ENCODE measurements around the gene SCGN.

SCGN gene

GRCh38 chr6:25628471-25629197 is 23.4 kb upstream of the SCGN start:
- in situ Hi-C loops (cut with MboI; ENCODE audit: low sequenced_read_pairs) = no loop called here
- no peaks in the 10 kb centered on the region for H3K9me3 ChIP-seq
- H3K4me1 ChIP-seq = no peaks in the 10 kb centered on the region
- no peak overlapping the region for H3K4me3 ChIP-seq
- no peaks in the 10 kb centered on the region for H3K36me3 ChIP-seq (replicated peaks)
- DNase-seq (ENCODE audit: low spot score in 2 of 2) = no peak
- H3K27me3 ChIP-seq (ENCODE audit: low read depth) = no peaks in the 10 kb centered on the region

- in situ Hi-C loops (cut with MboI; ENCODE audit: low sequenced_read_pairs) = no loop called here
- H3K4me3 ChIP-seq = no peak overlapping the region
- H3K9me3 ChIP-seq = no peaks in the 10 kb centered on the region
- peak in 1 of 2 experiments; percentile 14 for DNase-seq (ENCODE audit: low spot score in 2 of 2)
- no peaks in the 10 kb centered on the region for H3K4me1 ChIP-seq
- H3K36me3 ChIP-seq (replicated peaks) = no peaks in the 10 kb centered on the region
- no peaks in the 10 kb centered on the region for H3K27me3 ChIP-seq (ENCODE audit: low read depth)
These were observed 22.8 kb upstream of the SCGN start for GRCh38 chr6:25629198-25629576.

GRCh38 chr6:25630508-25631278 is 21.3 kb upstream of the SCGN start:
- Histone ChIP-seq H3K27me3 (ENCODE audit: low read depth) (no peaks in the 10 kb centered on the region), H3K4me1 (peaks cover 6% of the 10 kb centered on the region), H3K4me3 (no peak overlapping the region), H3K36me3 (replicated peaks) (no peaks in the 10 kb centered on the region), H3K9me3 (no peaks in the 10 kb centered on the region)
- DNase-seq (ENCODE audit: low spot score in 2 of 2) = no peak
- in situ Hi-C loops (cut with MboI; ENCODE audit: low sequenced_read_pairs) = no loop called here

- in situ Hi-C loops (cut with MboI; ENCODE audit: low sequenced_read_pairs) = no loop called here
- peak; percentile 36 to 60 for DNase-seq (ENCODE audit: low spot score in 2 of 2)
- H3K36me3 ChIP-seq (replicated peaks) = no peaks in the 10 kb centered on the region
- no peaks in the 10 kb centered on the region for H3K9me3 ChIP-seq
- H3K27me3 ChIP-seq (ENCODE audit: low read depth) = no peaks in the 10 kb centered on the region
- H3K4me3 ChIP-seq = no peak overlapping the region
- peaks cover 8% of the 10 kb centered on the region for H3K4me1 ChIP-seq
These were observed 16.1 kb upstream of the SCGN start for GRCh38 chr6:25635886-25636317.

- H3K4me1 ChIP-seq = peaks cover 8% of the 10 kb centered on the region
- peaks cover 4% of the 10 kb centered on the region; the same call in 1 of the 2 replicates for H3K27me3 ChIP-seq (ENCODE audit: low read depth)
- H3K9me3 ChIP-seq = no peaks in the 10 kb centered on the region
- H3K4me3 ChIP-seq = no peak overlapping the region
- H3K36me3 ChIP-seq (replicated peaks) = no peaks in the 10 kb centered on the region
- no peak for DNase-seq (ENCODE audit: low spot score in 2 of 2)
- in situ Hi-C loops (cut with MboI; ENCODE audit: low sequenced_read_pairs) = no loop called here
These were observed 14.8 kb upstream of the SCGN start for GRCh38 chr6:25637211-25637610.

GRCh38 chr6:25637960-25638434 is 14.0 kb upstream of the SCGN start:
- no peak overlapping the region for H3K4me3 ChIP-seq
- DNase-seq (ENCODE audit: low spot score in 2 of 2) = no peak
- H3K4me1 ChIP-seq = peaks cover 8% of the 10 kb centered on the region
- H3K27me3 ChIP-seq (ENCODE audit: low read depth) = peaks cover 4% of the 10 kb centered on the region; the same call in 1 of the 2 replicates
- in situ Hi-C loops (cut with MboI; ENCODE audit: low sequenced_read_pairs) = no loop called here
- no peaks in the 10 kb centered on the region for H3K9me3 ChIP-seq
- no peaks in the 10 kb centered on the region for H3K36me3 ChIP-seq (replicated peaks)

GRCh38 chr6:25639653-25640052 is 12.4 kb upstream of the SCGN start:
- in situ Hi-C loops (cut with MboI; ENCODE audit: low sequenced_read_pairs) = no loop called here
- Histone ChIP-seq H3K4me1 (peaks cover 8% of the 10 kb centered on the region), H3K27me3 (ENCODE audit: low read depth) (peaks cover 10% of the 10 kb centered on the region; the same call in 1 of the 2 replicates), H3K9me3 (no peaks in the 10 kb centered on the region), H3K4me3 (no peak overlapping the region), H3K36me3 (replicated peaks) (no peaks in the 10 kb centered on the region)
- DNase-seq (ENCODE audit: low spot score in 2 of 2) = no peak

GRCh38 chr6:25640446-25640845 is 11.6 kb upstream of the SCGN start:
- no peak overlapping the region for H3K4me3 ChIP-seq
- in situ Hi-C loops (cut with MboI; ENCODE audit: low sequenced_read_pairs) = no loop called here
- peaks cover 5% of the 10 kb centered on the region for H3K4me1 ChIP-seq
- peaks cover 10% of the 10 kb centered on the region; the same call in 1 of the 2 replicates for H3K27me3 ChIP-seq (ENCODE audit: low read depth)
- H3K9me3 ChIP-seq = no peaks in the 10 kb centered on the region
- H3K36me3 ChIP-seq (replicated peaks) = no peaks in the 10 kb centered on the region
- no peak for DNase-seq (ENCODE audit: low spot score in 2 of 2)

- Histone ChIP-seq H3K9me3 (no peaks in the 10 kb centered on the region), H3K27me3 (ENCODE audit: low read depth) (peaks cover 10% of the 10 kb centered on the region; the same call in 1 of the 2 replicates), H3K4me3 (no peak overlapping the region), H3K36me3 (replicated peaks) (no peaks in the 10 kb centered on the region), H3K4me1 (peaks cover under 1% of the 10 kb centered on the region; the same call in 1 of the 2 replicates)
- DNase-seq (ENCODE audit: low spot score in 2 of 2) = no peak
- in situ Hi-C loops (cut with MboI; ENCODE audit: low sequenced_read_pairs) = no loop called here
These were observed 11.1 kb upstream of the SCGN start for GRCh38 chr6:25640891-25641290.

- in situ Hi-C loops (cut with MboI; ENCODE audit: low sequenced_read_pairs) = no loop called here
- no peak for DNase-seq (ENCODE audit: low spot score in 2 of 2)
- Histone ChIP-seq H3K4me3 (no peak overlapping the region), H3K36me3 (replicated peaks) (no peaks in the 10 kb centered on the region), H3K4me1 (no peaks in the 10 kb centered on the region), H3K27me3 (ENCODE audit: low read depth) (peaks cover 10% of the 10 kb centered on the region; the same call in 1 of the 2 replicates), H3K9me3 (no peaks in the 10 kb centered on the region)
These were observed 10.6 kb upstream of the SCGN start for GRCh38 chr6:25641377-25641776.

- H3K27me3 ChIP-seq (ENCODE audit: low read depth) = peaks cover 10% of the 10 kb centered on the region; the same call in 1 of the 2 replicates
These were observed 9.9 kb upstream of the SCGN start for GRCh38 chr6:25641940-25642666.

GRCh38 chr6:25642667-25643328 is 9.2 kb upstream of the SCGN start:
- Histone ChIP-seq H3K4me1 (no peaks in the 10 kb centered on the region), H3K9me3 (no peaks in the 10 kb centered on the region), H3K27me3 (ENCODE audit: low read depth) (peaks cover 13% of the 10 kb centered on the region), H3K36me3 (replicated peaks) (no peaks in the 10 kb centered on the region), H3K4me3 (no peak overlapping the region)
- no peak for DNase-seq (ENCODE audit: low spot score in 2 of 2)
- in situ Hi-C loops (cut with MboI; ENCODE audit: low sequenced_read_pairs) = no loop called here

More at GRCh38 chr6:25641940-25642666, 9.9 kb upstream of the SCGN start:
- Histone ChIP-seq H3K36me3 (replicated peaks) (no peaks in the 10 kb centered on the region), H3K4me3 (no peak overlapping the region), H3K4me1 (no peaks in the 10 kb centered on the region), H3K9me3 (no peaks in the 10 kb centered on the region)
- in situ Hi-C loops (cut with MboI; ENCODE audit: low sequenced_read_pairs) = no loop called here
- no peak for DNase-seq (ENCODE audit: low spot score in 2 of 2)

GRCh38 chr6:25645916-25646315 is 6.1 kb upstream of the SCGN start:
- no peaks in the 10 kb centered on the region for H3K9me3 ChIP-seq
- H3K27me3 ChIP-seq (ENCODE audit: low read depth) = peaks cover 32% of the 10 kb centered on the region
- no peak for DNase-seq (ENCODE audit: low spot score in 2 of 2)
- no peaks in the 10 kb centered on the region for H3K4me1 ChIP-seq
- in situ Hi-C loops (cut with MboI; ENCODE audit: low sequenced_read_pairs) = no loop called here
- no peaks in the 10 kb centered on the region for H3K36me3 ChIP-seq (replicated peaks)
- H3K4me3 ChIP-seq = no peak overlapping the region

Data from HAP-1 (cell line).